ENCODE data around the gene CYP2B6. TPM values are rescaled to one million over a fixed set of nuclear protein-coding genes. Genes with fewer than 3 reads are reported as not detected.
A peak's percentile ranks its signal among the peaks of the same experiment; 100 is the strongest.
"Not testable (repeated sequence)": the region's sequence is repeated elsewhere in the genome, so short reads cannot be mapped to it uniquely, and the experiment has no call there.

Gene CYP2B6
- total RNA-seq, 1 donor from 2014 or later = not detected

GRCh38 chr19:41029524-41030432 lies 38.7 kb downstream of the CYP2B6 start:
- Mint-ChIP-seq H3K27ac (ENCODE audit: unreplicated experiment) (no peak overlapping the region), H3K36me3 (ENCODE audit: unreplicated experiment) (no peaks in the 10 kb centered on the region), H3K4me1 (ENCODE audit: unreplicated experiment) (no peaks in the 10 kb centered on the region), H3K27me3 (ENCODE audit: unreplicated experiment) (peaks cover 2% of the 10 kb centered on the region), H3K4me3 (ENCODE audit: unreplicated experiment) (no peak overlapping the region), H3K9me3 (ENCODE audit: unreplicated experiment) (no peaks in the 10 kb centered on the region)
- DNase-seq (ENCODE audit: extremely low spot score, unreplicated experiment) = no peak
- no peak for TF ChIP-seq CTCF (IDR thresholded peaks at IDR 0.05)

GRCh38 chr19:41030651-41031050 lies 39.6 kb downstream of the CYP2B6 start:
- DNase-seq (ENCODE audit: extremely low spot score, unreplicated experiment) = no peak
- Mint-ChIP-seq H3K4me1 (ENCODE audit: unreplicated experiment) (no peaks in the 10 kb centered on the region), H3K4me3 (ENCODE audit: unreplicated experiment) (no peak overlapping the region), H3K27ac (ENCODE audit: unreplicated experiment) (no peak overlapping the region), H3K27me3 (ENCODE audit: unreplicated experiment) (peaks cover 9% of the 10 kb centered on the region), H3K36me3 (ENCODE audit: unreplicated experiment) (no peaks in the 10 kb centered on the region), H3K9me3 (ENCODE audit: unreplicated experiment) (no peaks in the 10 kb centered on the region)
- no peak for TF ChIP-seq CTCF (IDR thresholded peaks at IDR 0.05)

GRCh38 chr19:41031916-41032315 lies 40.8 kb downstream of the CYP2B6 start:
- Mint-ChIP-seq H3K27ac (ENCODE audit: unreplicated experiment) (no peak overlapping the region), H3K4me1 (ENCODE audit: unreplicated experiment) (no peaks in the 10 kb centered on the region), H3K4me3 (ENCODE audit: unreplicated experiment) (no peak overlapping the region), H3K9me3 (ENCODE audit: unreplicated experiment) (no peaks in the 10 kb centered on the region), H3K36me3 (ENCODE audit: unreplicated experiment) (no peaks in the 10 kb centered on the region), H3K27me3 (ENCODE audit: unreplicated experiment) (peaks cover 12% of the 10 kb centered on the region)
- TF ChIP-seq CTCF (IDR thresholded peaks at IDR 0.05) = no peak
- no peak for DNase-seq (ENCODE audit: extremely low spot score, unreplicated experiment)

GRCh38 chr19:41033324-41033723 lies 42.2 kb downstream of the CYP2B6 start:
- not testable (repeated sequence) for DNase-seq (ENCODE audit: extremely low spot score, unreplicated experiment); H3K36me3 Mint-ChIP-seq (ENCODE audit: unreplicated experiment); H3K4me3 Mint-ChIP-seq (ENCODE audit: unreplicated experiment); H3K9me3 Mint-ChIP-seq (ENCODE audit: unreplicated experiment); H3K4me1 Mint-ChIP-seq (ENCODE audit: unreplicated experiment); H3K27ac Mint-ChIP-seq (ENCODE audit: unreplicated experiment)
- peaks cover 14% of the 10 kb centered on the region for H3K27me3 Mint-ChIP-seq (ENCODE audit: unreplicated experiment)

GRCh38 chr19:41039806-41040205 lies 48.7 kb downstream of the CYP2B6 start:
- Mint-ChIP-seq H3K4me1 (ENCODE audit: unreplicated experiment) (no peaks in the 10 kb centered on the region), H3K27me3 (ENCODE audit: unreplicated experiment) (peaks cover 15% of the 10 kb centered on the region), H3K36me3 (ENCODE audit: unreplicated experiment) (no peaks in the 10 kb centered on the region), H3K4me3 (ENCODE audit: unreplicated experiment) (no peak overlapping the region), H3K27ac (ENCODE audit: unreplicated experiment) (no peak overlapping the region), H3K9me3 (ENCODE audit: unreplicated experiment) (peaks cover 6% of the 10 kb centered on the region)
- TF ChIP-seq CTCF (IDR thresholded peaks at IDR 0.05) = no peak
- no peak for DNase-seq (ENCODE audit: extremely low spot score, unreplicated experiment)

- not testable (repeated sequence) for H3K9me3 Mint-ChIP-seq (ENCODE audit: unreplicated experiment); H3K4me3 Mint-ChIP-seq (ENCODE audit: unreplicated experiment); H3K36me3 Mint-ChIP-seq (ENCODE audit: unreplicated experiment); H3K27ac Mint-ChIP-seq (ENCODE audit: unreplicated experiment); H3K4me1 Mint-ChIP-seq (ENCODE audit: unreplicated experiment); H3K27me3 Mint-ChIP-seq (ENCODE audit: unreplicated experiment)
- peak; percentile 23 for DNase-seq (ENCODE audit: extremely low spot score, unreplicated experiment)
These were observed 54.0 kb downstream of the CYP2B6 start for GRCh38 chr19:41045095-41045494.

Data from osteocyte (in vitro differentiated cells).